Neural cell (in vitro differentiated cells): ENCODE results near the gene GPR139. TPM values are rescaled to one million over a fixed set of nuclear protein-coding genes. Genes with fewer than 3 reads are reported as not detected.

ENCODE experiments used
- H2AFZ ChIP-seq: fragments of 200-600, 300-800 bp; sonication (generic), shearing (Covaris generic); 2 replicates; pipeline ENCODE4 v1.6.0; 2014; ENCODE audit warnings: low read depth, mild to moderate bottlenecking, antibody characterized with exemption, low read length, moderate library complexity
- H3F3A ChIP-seq: fragments of 200-600 bp; shearing (Covaris generic); 2 replicates; pipeline ENCODE4 v1.6.1; 2016; ENCODE audit warnings: mild to moderate bottlenecking, moderate library complexity, mixed read lengths, antibody characterized with exemption, low read length; ENCODE audit not compliant: insufficient read depth, poor library complexity, severe bottlenecking
- H3K27ac ChIP-seq: fragments of 200-600, 300-800 bp; sonication (generic), shearing (Covaris generic); 2 replicates; pipeline ENCODE4 v1.5.1; 2014; ENCODE audit warnings: mild to moderate bottlenecking, low read length, moderate library complexity
- H3K27me3 ChIP-seq: fragments of 300-800, 200-600 bp; sonication (generic), shearing (Covaris generic); 2 replicates; pipeline ENCODE4 v1.6.0; 2014; ENCODE audit warnings: mild to moderate bottlenecking, low read depth, low read length, moderate library complexity; ENCODE audit not compliant: insufficient read depth
- H3K36me3 ChIP-seq: fragments of 300-800, 200-600 bp; sonication (generic), shearing (Covaris generic); 2 replicates; pipeline ENCODE4 v1.5.1; 2014; ENCODE audit warnings: mild to moderate bottlenecking, antibody characterized with exemption, low read length, moderate library complexity; ENCODE audit not compliant: insufficient read depth
- H3K4me2 ChIP-seq: fragments of 300-800, 200-600 bp; sonication (generic), shearing (Covaris generic); 2 replicates; pipeline ENCODE4 v1.6.0; 2014; ENCODE audit warnings: mild to moderate bottlenecking, low read length
- H3K4me3 ChIP-seq: fragments of 300-800, 200-600 bp; sonication (generic), shearing (Covaris generic); 2 replicates; pipeline ENCODE4 v1.5.1; 2014; ENCODE audit warnings: mild to moderate bottlenecking, low read length, moderate library complexity
- H3K79me2 ChIP-seq: fragments of 200-600 bp; shearing (Covaris generic); replicated peaks from 2 replicates; pipeline ENCODE4 v1.6.0; 2014; ENCODE audit warnings: mild to moderate bottlenecking, low read length, moderate library complexity; ENCODE audit not compliant: insufficient read depth
- H3K9ac ChIP-seq: fragments of 300-800, 200-600 bp; sonication (generic), shearing (Covaris generic); 2 replicates; pipeline ENCODE4 v1.6.1; 2016; ENCODE audit warnings: mild to moderate bottlenecking, low read length, mixed read lengths
- H3K9me2 ChIP-seq: fragments of 200-600 bp; shearing (Covaris generic); 2 replicates; pipeline ENCODE4 v1.6.1; 2016; ENCODE audit warnings: mild to moderate bottlenecking, low read length, mixed read lengths; ENCODE audit not compliant: insufficient read depth
- H3K9me3 ChIP-seq: fragments of 200-600, 300-800 bp; sonication (generic), shearing (Covaris generic); 2 replicates; pipeline ENCODE4 v1.6.1; 2016; ENCODE audit warnings: mild to moderate bottlenecking, mixed run types, low read length, moderate library complexity, mixed read lengths
- H4K20me1 ChIP-seq: fragments of 200-600 bp; shearing (Covaris generic); 2 replicates; pipeline ENCODE4 v1.6.1; 2016; ENCODE audit warnings: mild to moderate bottlenecking, mixed run types; ENCODE audit not compliant: insufficient read depth
- CTCF ChIP-seq: fragments of 450-650 bp; IDR thresholded peaks from 2 replicates; pipeline ENCODE4 v1.5.1; 2014; ENCODE audit warnings: antibody characterized with exemption, mild to moderate bottlenecking, moderate library complexity; ENCODE audit not compliant: poor library complexity, severe bottlenecking
- EP300 ChIP-seq: fragments of 450-650 bp; conservative IDR thresholded peaks from 2 replicates; pipeline ENCODE4 v1.6.1; 2014; ENCODE audit warnings: antibody characterized with exemption, mild to moderate bottlenecking, moderate library complexity; ENCODE audit not compliant: poor library complexity, severe bottlenecking
- EZH2 ChIP-seq: fragments of 200-600, 300-800 bp; shearing (Covaris generic), sonication (generic); IDR thresholded peaks from 2 replicates; pipeline ENCODE4 v1.6.1; 2014; ENCODE audit warnings: antibody characterized with exemption, low read length, borderline replicate concordance, mild to moderate bottlenecking; ENCODE audit not compliant: insufficient read depth, poor library complexity, severe bottlenecking
- MXI1 ChIP-seq: fragments of 450-650 bp; conservative IDR thresholded peaks from 2 replicates; pipeline ENCODE4 v1.6.1; 2014; ENCODE audit warnings: antibody characterized with exemption, mild to moderate bottlenecking; ENCODE audit not compliant: poor library complexity, severe bottlenecking
- POLR2AphosphoS5 ChIP-seq: IDR thresholded peaks from 2 replicates; pipeline ENCODE4 v1.6.1; 2012
- RAD21 ChIP-seq: fragments of 450-650 bp; conservative IDR thresholded peaks from 2 replicates; pipeline ENCODE4 v1.6.1; 2014; ENCODE audit warnings: antibody characterized with exemption, mild to moderate bottlenecking, moderate library complexity
- REST ChIP-seq: IDR thresholded peaks from 2 replicates; pipeline ENCODE4 v1.6.1; 2012; ENCODE audit warnings: borderline replicate concordance
- SMC3 ChIP-seq: fragments of 450-650 bp; conservative IDR thresholded peaks from 2 replicates; pipeline ENCODE4 v1.6.1; 2014; ENCODE audit warnings: antibody characterized with exemption, mild to moderate bottlenecking, moderate library complexity; ENCODE audit not compliant: poor library complexity
- TAF1 ChIP-seq: IDR thresholded peaks from 2 replicates; pipeline ENCODE4 v1.6.1; 2012; ENCODE audit warnings: low read depth
- polyA plus RNA-seq: library from polyadenylated mRNA; depleted of rRNA; stranded (reverse); fragments of >200 nt; gene quantifications from 2 replicates; pipeline ENCODE4 v1.2.3, GENCODE V29; 2014

The GPR139 gene
- polyA plus RNA-seq, 1 donor from 2014 or later, result 0.52 TPM

GRCh38 chr16:20099375-20099774 is 25.7 kb upstream of the GPR139 start:
- Histone ChIP-seq H2AFZ (no peak overlapping the region), H3K9me2 (no peaks in the 10 kb centered on the region), H3K36me3 (no peaks in the 10 kb centered on the region), H3K9me3 (no peaks in the 10 kb centered on the region), H3K27ac (no peak overlapping the region), H4K20me1 (no peaks in the 10 kb centered on the region), H3K9ac (no peak overlapping the region), H3K4me3 (no peak overlapping the region), H3K27me3 (no peaks in the 10 kb centered on the region), H3K79me2 (no peaks in the 10 kb centered on the region), H3F3A (no peaks in the 10 kb centered on the region), H3K4me2 (no peak overlapping the region)
- TF ChIP-seq POLR2AphosphoS5, result no peak
- no peak for TF ChIP-seq SMC3
- TF ChIP-seq RAD21, result no peak
- no peak for TF ChIP-seq EP300
- no peak for TF ChIP-seq EZH2
- no peak for TF ChIP-seq TAF1
- no peak for TF ChIP-seq MXI1
- no peak for TF ChIP-seq REST
- TF ChIP-seq CTCF, result no peak

GRCh38 chr16:20094157-20094556 is 20.5 kb upstream of the GPR139 start:
- no peaks in the 10 kb centered on the region for H3F3A ChIP-seq
- no peaks in the 10 kb centered on the region for H3K79me2 ChIP-seq
- H4K20me1 ChIP-seq, result no peaks in the 10 kb centered on the region
- no peaks in the 10 kb centered on the region for H3K27me3 ChIP-seq
- H3K9me2 ChIP-seq, result no peaks in the 10 kb centered on the region
- H3K9me3 ChIP-seq, result no peaks in the 10 kb centered on the region
- no peak overlapping the region for H3K27ac ChIP-seq
- H3K4me2 ChIP-seq, result no peak overlapping the region
- no peak overlapping the region for H3K9ac ChIP-seq
- H3K36me3 ChIP-seq, result no peaks in the 10 kb centered on the region
- no peak overlapping the region for H3K4me3 ChIP-seq
- TF ChIP-seq RAD21 (no peak), POLR2AphosphoS5 (no peak), SMC3 (no peak), CTCF (no peak), REST (no peak), EZH2 (no peak), TAF1 (no peak), EP300 (no peak), MXI1 (no peak)
- no peak overlapping the region for H2AFZ ChIP-seq
